Neural progenitor cell (in vitro differentiated cells): ENCODE data around the gene TEF. TPM values are rescaled to one million over a fixed set of nuclear protein-coding genes. Genes with fewer than 3 reads are reported as not detected.
"Not testable (repeated sequence)": the region's sequence is repeated elsewhere in the genome, so short reads cannot be mapped to it uniquely, and the experiment has no call there.

Experiments used
- DNase-seq: peaks from one replicate; pipeline ENCODE4 v3.0.0-alpha.2; 2016; ENCODE audit warnings: low spot score
- H2AFZ ChIP-seq: fragments of 200-600 bp; sonication (generic); replicated peaks from 2 replicates; pipeline ENCODE4 v1.6.1; 2016; ENCODE audit warnings: antibody characterized with exemption
- H3F3A ChIP-seq: fragments of 200-600 bp; sonication (generic); 2 replicates; pipeline ENCODE4 v1.6.1; 2016; ENCODE audit warnings: antibody characterized with exemption, low read depth
- H3K27ac ChIP-seq: fragments of 200-600 bp; sonication (generic); 2 replicates; pipeline ENCODE4 v1.5.1; 2016; ENCODE audit warnings: mild to moderate bottlenecking
- H3K27me3 ChIP-seq: fragments of 200-600 bp; sonication (generic); 2 replicates; pipeline ENCODE4 v1.6.1; 2016; ENCODE audit warnings: mild to moderate bottlenecking, moderate library complexity
- H3K36me3 ChIP-seq: fragments of 200-600 bp; sonication (generic); 2 replicates; pipeline ENCODE4 v1.5.1; 2016
- H3K4me1 ChIP-seq: fragments of 200-600 bp; sonication (generic); 2 replicates; pipeline ENCODE4 v1.6.1; 2016; ENCODE audit warnings: mixed run types
- H3K4me2 ChIP-seq: fragments of 200-600 bp; sonication (generic); 2 replicates; pipeline ENCODE4 v1.6.1; 2016
- H3K4me3 ChIP-seq: fragments of 200-600 bp; sonication (generic); 2 replicates; pipeline ENCODE4 v1.5.1; 2016
- H3K79me2 ChIP-seq: fragments of 200-600 bp; sonication (generic); 2 replicates; pipeline ENCODE4 v1.6.1; 2016; ENCODE audit warnings: low read depth
- H3K9ac ChIP-seq: fragments of 200-600 bp; sonication (generic); 2 replicates; pipeline ENCODE4 v1.6.1; 2016
- H3K9me3 ChIP-seq: fragments of 200-600 bp; sonication (generic); 2 replicates; pipeline ENCODE4 v1.5.1; 2016; ENCODE audit warnings: low read depth
- H4K20me1 ChIP-seq: fragments of 200-600 bp; sonication (generic); 2 replicates; pipeline ENCODE4 v1.6.1; 2016; ENCODE audit warnings: low read depth
- H3K27ac Mint-ChIP-seq: 3 replicates; pipeline ENCODE4 v1.8.0; 2021; ENCODE audit warnings: mixed read lengths
- H3K27me3 Mint-ChIP-seq: 2 replicates; pipeline ENCODE4 v1.8.0; 2022; ENCODE audit warnings: low read depth, mild to moderate bottlenecking, inconsistent platforms, moderate library complexity, mixed read lengths; ENCODE audit not compliant: insufficient read depth
- H3K36me3 Mint-ChIP-seq: 3 replicates; pipeline ENCODE4 v1.8.0; 2021; ENCODE audit warnings: mixed read lengths
- H3K4me1 Mint-ChIP-seq: 3 replicates; pipeline ENCODE4 v1.8.0; 2021; ENCODE audit warnings: mixed read lengths
- H3K4me3 Mint-ChIP-seq: 3 replicates; pipeline ENCODE4 v1.8.0; 2021; ENCODE audit warnings: mild to moderate bottlenecking, moderate library complexity, mixed read lengths
- H3K9me3 Mint-ChIP-seq: 3 replicates; pipeline ENCODE4 v1.8.0; 2020; ENCODE audit warnings: mixed read lengths
- EZH2 ChIP-seq: fragments of 200-600 bp; sonication (generic); IDR thresholded peaks from 2 replicates; pipeline ENCODE4 v1.6.1; 2017; ENCODE audit warnings: antibody characterized with exemption, mild to moderate bottlenecking, moderate library complexity
- EZH2phosphoT487 ChIP-seq: fragments of 200-600 bp; sonication (generic); IDR thresholded peaks from 2 replicates; pipeline ENCODE4 v1.6.1; 2017; ENCODE audit warnings: antibody characterized with exemption
- total RNA-seq: library from RNA; depleted of rRNA; stranded (reverse); fragments of >200 nt; gene quantifications from 2 replicates; pipeline ENCODE4 v1.2.3, GENCODE V29; 2015; ENCODE audit warnings: low replicate concordance
- TF ChIP-seq, protein P1 (sequence below): fragments of 200-600 bp; sonication (generic); IDR thresholded peaks from 2 replicates; pipeline ENCODE4 v1.5.1; 2017; ENCODE audit warnings: antibody characterized with exemption, mild to moderate bottlenecking

Gene TEF
- total RNA-seq, 1 donor from 2014 or later = 11.0 TPM

DNA sequence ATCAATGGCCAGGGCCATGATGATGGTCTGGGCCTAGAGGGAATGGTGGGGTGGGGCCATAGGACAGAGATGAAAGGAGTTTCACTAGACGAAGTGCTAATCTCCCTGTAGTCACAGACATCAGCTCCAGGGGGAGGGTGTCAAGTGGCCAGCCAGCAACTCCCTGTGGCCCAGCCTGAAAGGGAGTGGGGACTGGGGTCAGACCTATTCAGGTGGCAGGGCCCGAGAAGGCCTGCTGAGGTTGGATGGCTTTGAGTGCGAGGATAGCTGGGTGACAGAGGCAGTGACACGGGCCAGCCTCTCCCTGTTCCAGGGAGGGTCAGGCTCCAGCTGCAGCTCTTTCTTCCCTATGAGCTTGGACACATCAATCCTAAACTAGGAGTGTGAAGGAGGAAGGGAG, 53.8 kb downstream of the TEF start:
- Mint-ChIP-seq H3K27ac (peak overlapping the region; percentile 81), H3K27me3 (peaks cover 2% of the 10 kb centered on the region), H3K4me1 (no peaks in the 10 kb centered on the region), H3K9me3 (no peaks in the 10 kb centered on the region), H3K36me3 (peaks cover 30% of the 10 kb centered on the region), H3K4me3 (no peak overlapping the region)
- Histone ChIP-seq H3K27me3 (no peaks in the 10 kb centered on the region), H3K4me3 (no peak overlapping the region), H3K4me2 (no peak overlapping the region), H3K9me3 (no peaks in the 10 kb centered on the region), H3K79me2 (peaks cover 62% of the 10 kb centered on the region), H2AFZ (no peak overlapping the region), H3F3A (peaks cover 23% of the 10 kb centered on the region), H3K27ac (no peak overlapping the region), H4K20me1 (peaks cover 92% of the 10 kb centered on the region), H3K9ac (no peak overlapping the region), H3K36me3 (no peaks in the 10 kb centered on the region), H3K4me1 (no peaks in the 10 kb centered on the region)
- TF ChIP-seq, protein P1, sequence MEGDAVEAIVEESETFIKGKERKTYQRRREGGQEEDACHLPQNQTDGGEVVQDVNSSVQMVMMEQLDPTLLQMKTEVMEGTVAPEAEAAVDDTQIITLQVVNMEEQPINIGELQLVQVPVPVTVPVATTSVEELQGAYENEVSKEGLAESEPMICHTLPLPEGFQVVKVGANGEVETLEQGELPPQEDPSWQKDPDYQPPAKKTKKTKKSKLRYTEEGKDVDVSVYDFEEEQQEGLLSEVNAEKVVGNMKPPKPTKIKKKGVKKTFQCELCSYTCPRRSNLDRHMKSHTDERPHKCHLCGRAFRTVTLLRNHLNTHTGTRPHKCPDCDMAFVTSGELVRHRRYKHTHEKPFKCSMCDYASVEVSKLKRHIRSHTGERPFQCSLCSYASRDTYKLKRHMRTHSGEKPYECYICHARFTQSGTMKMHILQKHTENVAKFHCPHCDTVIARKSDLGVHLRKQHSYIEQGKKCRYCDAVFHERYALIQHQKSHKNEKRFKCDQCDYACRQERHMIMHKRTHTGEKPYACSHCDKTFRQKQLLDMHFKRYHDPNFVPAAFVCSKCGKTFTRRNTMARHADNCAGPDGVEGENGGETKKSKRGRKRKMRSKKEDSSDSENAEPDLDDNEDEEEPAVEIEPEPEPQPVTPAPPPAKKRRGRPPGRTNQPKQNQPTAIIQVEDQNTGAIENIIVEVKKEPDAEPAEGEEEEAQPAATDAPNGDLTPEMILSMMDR = no peak
- no peak for TF ChIP-seq EZH2
- no peak for TF ChIP-seq EZH2phosphoT487
- no peak for DNase-seq

DNA sequence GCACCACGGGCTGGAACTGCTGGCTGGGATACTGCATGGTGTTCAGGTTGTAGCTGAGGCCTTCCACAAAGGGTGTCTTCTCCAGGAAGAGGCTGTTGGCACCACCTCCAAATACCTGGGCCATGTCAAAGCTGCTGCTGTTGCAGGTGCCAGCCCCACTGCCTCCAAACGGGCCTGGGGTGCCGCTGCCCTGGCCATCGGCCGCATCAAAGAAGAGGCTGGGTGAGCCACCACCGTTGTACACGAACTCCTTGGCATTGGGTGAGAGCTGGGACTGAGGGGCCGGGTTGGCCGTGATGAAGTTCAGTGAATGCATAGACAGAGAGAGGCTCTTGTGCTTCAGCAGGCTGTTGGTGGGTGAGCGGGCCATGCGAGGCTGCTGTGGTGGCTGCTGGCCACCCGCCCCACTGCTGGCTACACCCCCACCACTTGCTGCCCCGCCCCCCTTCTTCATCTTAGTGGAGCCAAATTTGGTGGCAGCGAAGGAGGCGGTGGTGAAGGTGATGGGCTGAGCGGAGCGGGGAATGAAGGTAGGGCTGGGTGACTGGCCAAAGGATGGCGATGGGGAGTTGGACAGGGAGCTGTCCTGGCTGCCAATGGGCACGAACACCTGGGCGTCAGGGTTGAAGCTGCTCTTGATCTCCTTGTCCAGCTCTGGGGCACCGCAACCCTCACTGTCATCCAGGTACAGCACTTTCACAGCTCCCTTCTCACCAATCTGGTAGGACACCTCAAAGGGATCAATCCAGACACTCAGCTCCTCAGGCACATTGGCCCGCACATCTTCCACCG, 54.8 kb downstream of the TEF start:
- no peak overlapping the region for H3K4me2 ChIP-seq
- H3K27me3 ChIP-seq = no peaks in the 10 kb centered on the region
- H3K9me3 ChIP-seq = no peaks in the 10 kb centered on the region
- H3K4me3 ChIP-seq = no peak overlapping the region
- peaks cover 27% of the 10 kb centered on the region for H3K36me3 Mint-ChIP-seq
- H3K4me3 Mint-ChIP-seq = no peak overlapping the region
- H3K79me2 ChIP-seq = peaks cover 72% of the 10 kb centered on the region
- H3K4me1 ChIP-seq = no peaks in the 10 kb centered on the region
- no peaks in the 10 kb centered on the region for H3K36me3 ChIP-seq
- no peaks in the 10 kb centered on the region for H3K4me1 Mint-ChIP-seq
- peaks cover 97% of the 10 kb centered on the region for H4K20me1 ChIP-seq
- peaks cover 23% of the 10 kb centered on the region for H3F3A ChIP-seq
- peaks cover 2% of the 10 kb centered on the region for H3K27me3 Mint-ChIP-seq
- H3K27ac Mint-ChIP-seq = no peak overlapping the region
- H3K27ac ChIP-seq = no peak overlapping the region
- TF ChIP-seq EZH2 = no peak
- TF ChIP-seq EZH2phosphoT487 = no peak
- TF ChIP-seq, protein P1 = no peak
- no peak overlapping the region for H2AFZ ChIP-seq
- no peaks in the 10 kb centered on the region for H3K9me3 Mint-ChIP-seq
- DNase-seq = no peak
- H3K9ac ChIP-seq = no peak overlapping the region

DNA sequence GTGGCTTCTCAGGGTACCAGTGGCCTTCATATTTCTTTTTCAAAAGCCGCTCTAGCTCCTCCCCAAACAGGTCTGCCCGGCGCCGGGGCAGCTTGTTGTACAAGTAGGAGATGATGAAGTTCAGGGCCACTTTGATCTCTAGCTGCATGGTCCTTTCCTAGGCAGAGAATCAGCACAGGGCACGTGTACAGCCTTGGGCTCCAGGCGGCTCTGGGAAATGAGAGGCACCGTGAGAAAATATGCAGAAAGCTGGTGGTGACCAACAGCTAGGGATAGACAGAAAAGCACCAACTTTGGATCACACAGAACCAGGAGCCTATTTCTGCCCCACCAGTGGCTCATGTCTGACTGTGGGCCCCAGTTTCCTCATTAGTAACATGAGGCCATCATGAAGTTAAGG, 55.5 kb downstream of the TEF start:
- Histone ChIP-seq H4K20me1 (peaks cover 97% of the 10 kb centered on the region), H3K4me3 (no peak overlapping the region), H2AFZ (no peak overlapping the region), H3K79me2 (peaks cover 78% of the 10 kb centered on the region), H3K27me3 (no peaks in the 10 kb centered on the region), H3K27ac (no peak overlapping the region), H3F3A (peaks cover 25% of the 10 kb centered on the region), H3K4me2 (no peak overlapping the region), H3K36me3 (no peaks in the 10 kb centered on the region), H3K9ac (no peak overlapping the region), H3K9me3 (no peaks in the 10 kb centered on the region), H3K4me1 (no peaks in the 10 kb centered on the region)
- Mint-ChIP-seq H3K27me3 (peaks cover 2% of the 10 kb centered on the region), H3K4me1 (no peaks in the 10 kb centered on the region), H3K4me3 (no peak overlapping the region), H3K36me3 (peaks cover 27% of the 10 kb centered on the region), H3K27ac (no peak overlapping the region), H3K9me3 (no peaks in the 10 kb centered on the region)
- TF ChIP-seq, protein P1 = no peak
- TF ChIP-seq EZH2phosphoT487 (no peak), EZH2 (no peak)
- no peak for DNase-seq

DNA sequence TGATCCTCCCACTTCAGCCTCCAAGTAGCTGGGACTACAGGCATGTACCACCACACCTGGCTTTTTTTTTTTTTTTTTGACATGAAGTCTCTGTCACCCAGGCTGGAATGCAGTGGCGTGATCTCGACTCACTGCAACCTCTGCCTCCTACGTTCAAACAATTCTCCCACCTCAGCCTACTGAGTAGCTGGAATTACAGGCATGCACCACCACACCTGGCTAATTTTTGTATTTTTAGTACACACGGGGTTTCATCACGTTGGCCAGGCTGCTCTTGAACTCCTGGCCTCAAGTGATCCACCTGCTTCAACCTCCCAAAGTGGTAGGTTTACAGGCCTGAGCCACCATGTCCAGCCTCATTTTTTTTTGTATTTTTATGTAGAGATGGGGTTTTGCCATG, 58.8 kb downstream of the TEF start:
- not testable (repeated sequence) for H3K9me3 ChIP-seq, H3K36me3 ChIP-seq, H2AFZ ChIP-seq, DNase-seq, H3K27ac ChIP-seq, H3K4me3 Mint-ChIP-seq, H3K9ac ChIP-seq, H3K27ac Mint-ChIP-seq, H3K4me1 ChIP-seq, H3K27me3 ChIP-seq, H3K27me3 Mint-ChIP-seq, H3K4me3 ChIP-seq, H3K4me2 ChIP-seq, H3K9me3 Mint-ChIP-seq
- Mint-ChIP-seq H3K36me3 (peaks cover 25% of the 10 kb centered on the region), H3K4me1 (peaks cover 17% of the 10 kb centered on the region)
- Histone ChIP-seq H4K20me1 (peaks cover 95% of the 10 kb centered on the region), H3K79me2 (peaks cover 99% of the 10 kb centered on the region), H3F3A (peaks cover 40% of the 10 kb centered on the region)
